GM20000 (cell line): ENCODE results near the gene MT1A.

Source experiments
- DNase-seq: peaks from one replicate; pipeline ENCODE4 v3.0.0; 2012; ENCODE audit warnings: low spot score
- CTCF ChIP-seq: IDR thresholded peaks from 2 replicates; pipeline ENCODE4 v1.5.1; 2012; ENCODE audit warnings: mild to moderate bottlenecking, control low read depth; ENCODE audit errors: extremely low read depth, missing control alignments

MT1A gene

GRCh38 chr16:56637814-56638750 is at the start of gene MT1A:
MT1A (plus strand) TSS chr16:56638666; CDS start chr16:56638739, 73 bp downstream.
- no peak for DNase-seq
- TF ChIP-seq CTCF = no peak

GRCh38 chr16:56588781-56589140 is 49.7 kb upstream of the MT1A start:
- DNase-seq = no peak
- TF ChIP-seq CTCF = no peak

GRCh38 chr16:56589141-56590039 is 49.1 kb upstream of the MT1A start, which contains the start of gene MT3:
MT3 (plus strand) TSS chr16:56589528; CDS start chr16:56589591, 63 bp downstream.
- TF ChIP-seq CTCF = no peak
- DNase-seq = no peak

- no peak for DNase-seq
- TF ChIP-seq CTCF = no peak
Observed at GRCh38 chr16:56591377-56592060, 46.9 kb upstream of the MT1A start.

GRCh38 chr16:56593573-56594291 is 44.7 kb upstream of the MT1A start:
- TF ChIP-seq CTCF = no peak
- DNase-seq = no peak

GRCh38 chr16:56594292-56594619 is 44.2 kb upstream of the MT1A start:
- DNase-seq = no peak
- no peak for TF ChIP-seq CTCF
